GM21528 (cell line): ENCODE measurements around the gene ARHGEF33.

ENCODE experiments used
- ATAC-seq: cut with Tn5 transposase; IDR thresholded peaks from one replicate; pipeline ENCODE4 v1.9.1; 2021; ENCODE audit warnings: mild to moderate bottlenecking, moderate library complexity; ENCODE audit not compliant: unreplicated experiment, low FRiP score

Gene ARHGEF33

DNA sequence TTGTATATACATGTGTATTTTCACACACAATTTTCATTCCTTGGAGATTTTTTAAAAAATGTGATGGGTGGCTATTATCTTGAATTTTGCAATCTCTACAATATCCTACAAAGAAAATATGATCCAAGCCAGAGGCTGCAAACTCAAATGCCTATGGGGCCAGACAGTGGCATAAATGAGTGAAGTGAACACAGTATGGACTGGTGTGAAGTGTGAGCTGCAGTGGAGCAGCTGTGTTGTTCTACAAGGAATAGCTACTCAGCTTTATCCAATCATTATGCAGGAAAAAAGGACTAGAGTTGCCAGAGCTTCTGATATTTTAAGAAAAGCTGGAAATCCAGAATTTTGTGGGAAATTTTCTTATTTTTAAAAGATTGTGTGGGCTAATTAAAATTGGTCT is 62.1 kb downstream of the ARHGEF33 start:
- ATAC-seq, result no peak

- ATAC-seq, result no peak
These were observed 68.3 kb downstream of the ARHGEF33 start for GRCh38 chr2:38957972-38958371.

- no peak for ATAC-seq
These were observed 69.8 kb downstream of the ARHGEF33 start for GRCh38 chr2:38959466-38959865.

GRCh38 chr2:38959938-38960608 is 70.4 kb downstream of the ARHGEF33 start:
- no peak for ATAC-seq

- ATAC-seq, result no peak
These were observed 71.1 kb downstream of the ARHGEF33 start for GRCh38 chr2:38960609-38961320.

- no peak for ATAC-seq
These were observed 76.3 kb downstream of the ARHGEF33 start for GRCh38 chr2:38966006-38966405.

- ATAC-seq, result no peak
These were observed 77.0 kb downstream of the ARHGEF33 start for GRCh38 chr2:38966678-38967077.

DNA sequence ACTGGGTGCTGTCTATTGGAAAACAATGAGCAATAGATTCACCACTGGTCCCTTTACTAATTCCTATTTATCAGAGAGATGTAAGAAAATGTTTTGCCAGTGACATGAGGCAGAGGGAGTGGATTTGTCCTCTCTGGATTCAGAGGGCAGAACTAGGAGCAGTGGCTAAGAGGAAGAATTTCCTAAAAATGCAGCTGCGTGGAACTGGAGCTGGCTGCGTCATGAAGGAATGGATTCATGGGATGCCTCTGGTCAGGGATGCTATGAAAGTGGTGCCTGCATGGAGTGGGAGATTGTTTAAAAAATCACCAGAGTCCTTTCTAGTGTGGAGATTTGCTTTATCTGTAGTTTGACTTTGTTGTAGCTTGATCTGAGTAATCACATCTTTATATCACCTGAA is 78.3 kb downstream of the ARHGEF33 start:
- ATAC-seq, result no peak

DNA sequence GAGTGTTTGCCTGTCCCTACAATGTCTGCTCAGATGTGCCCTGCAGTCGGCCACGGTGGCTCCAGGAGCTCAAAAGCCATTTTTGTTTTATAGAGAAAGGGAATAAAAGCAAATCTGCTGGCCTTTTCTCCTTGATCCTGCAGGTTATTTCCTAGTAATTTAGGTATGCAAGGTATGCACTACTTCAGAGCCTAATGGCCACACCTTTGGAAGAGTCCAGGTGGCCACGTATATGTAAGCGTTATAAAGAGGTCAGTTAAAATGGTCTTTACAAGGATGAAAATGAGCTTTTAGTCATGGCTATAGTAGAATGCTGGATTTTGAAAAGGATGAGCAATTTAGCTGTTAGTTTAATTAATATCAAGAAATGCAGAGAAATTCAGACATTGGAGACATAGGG is 81.7 kb downstream of the ARHGEF33 start:
- no peak for ATAC-seq

GRCh38 chr2:38973266-38973665 is 83.6 kb downstream of the ARHGEF33 start:
- ATAC-seq, result no peak

DNA sequence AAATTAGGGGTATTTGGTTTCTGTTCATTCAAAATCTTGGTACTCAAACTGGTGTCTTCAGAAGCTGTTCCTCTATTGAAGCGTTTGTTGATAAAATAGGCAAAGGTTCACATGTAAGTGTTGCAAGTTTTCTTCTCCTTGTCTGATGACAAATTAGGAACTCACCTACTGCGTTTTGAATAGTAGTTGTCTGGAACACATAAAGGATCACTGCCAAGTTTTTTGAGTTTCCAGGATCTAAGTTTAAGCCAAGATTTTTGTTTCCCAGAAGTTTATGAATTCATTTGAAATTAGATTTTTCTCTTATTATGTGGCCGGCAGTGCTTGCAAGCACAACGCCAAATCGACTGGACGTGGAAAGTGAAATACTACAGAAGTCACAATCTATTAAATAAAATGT is 85.4 kb downstream of the ARHGEF33 start:
- ATAC-seq, result no peak

GRCh38 chr2:38977047-38977446 is 87.4 kb downstream of the ARHGEF33 start:
- ATAC-seq, result no peak

GRCh38 chr2:38978296-38978903 is 88.7 kb downstream of the ARHGEF33 start:
- no peak for ATAC-seq

DNA sequence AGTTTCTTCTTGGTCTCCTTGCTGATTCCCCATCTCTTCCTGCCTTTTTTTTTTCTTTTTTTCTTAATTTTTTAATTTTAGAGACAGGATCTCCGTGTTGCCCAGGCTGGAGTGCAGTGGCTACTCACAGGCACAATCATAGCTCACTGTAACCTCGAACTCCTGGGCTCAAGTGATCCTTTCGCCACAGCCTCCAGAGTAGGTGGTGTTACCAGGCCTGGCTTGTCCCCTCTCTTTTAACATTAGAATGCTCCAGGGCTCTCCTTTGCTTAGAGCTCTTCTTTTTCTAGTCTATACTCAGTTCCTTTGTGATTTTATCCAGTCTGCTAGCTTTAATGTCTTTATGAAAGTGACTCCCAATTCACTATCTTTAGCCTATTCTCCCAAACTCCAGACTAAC is 89.2 kb downstream of the ARHGEF33 start:
- ATAC-seq, result no peak

GRCh38 chr2:38981003-38981669 is 91.5 kb downstream of the ARHGEF33 start:
- no peak for ATAC-seq

DNA sequence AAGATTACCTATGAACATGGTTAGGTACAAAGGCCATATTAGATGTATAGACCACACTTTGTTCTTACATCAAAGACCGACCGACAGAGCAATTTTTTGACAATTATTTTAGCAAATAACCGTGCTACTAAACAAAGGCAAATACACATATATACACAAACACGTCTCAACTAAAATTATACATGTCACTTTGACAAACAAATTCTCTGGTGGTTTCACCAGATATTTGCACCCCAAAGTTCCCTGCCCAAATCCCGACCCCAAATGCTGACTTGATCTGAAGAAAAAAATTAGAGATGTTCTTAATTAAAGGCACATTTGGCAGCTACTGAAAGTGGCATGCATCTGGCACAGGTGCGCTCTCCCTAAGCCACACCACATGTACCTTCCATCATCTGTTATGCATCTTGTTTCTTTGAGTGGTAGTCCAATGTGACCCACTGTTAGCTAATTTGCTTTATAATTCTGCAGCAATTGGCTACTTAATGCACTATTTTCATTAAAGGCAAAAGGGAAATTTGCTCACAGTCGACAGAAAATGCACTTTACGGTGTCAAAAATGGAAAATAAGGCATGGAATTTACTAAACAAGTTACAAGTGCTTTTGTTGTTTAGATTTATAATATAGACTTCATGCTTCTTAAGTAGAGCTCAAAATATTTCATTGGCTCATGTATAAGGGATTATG is 92.1 kb downstream of the ARHGEF33 start:
- no peak for ATAC-seq

- ATAC-seq, result no peak
These were observed 92.8 kb downstream of the ARHGEF33 start for GRCh38 chr2:38982498-38982897.

DNA sequence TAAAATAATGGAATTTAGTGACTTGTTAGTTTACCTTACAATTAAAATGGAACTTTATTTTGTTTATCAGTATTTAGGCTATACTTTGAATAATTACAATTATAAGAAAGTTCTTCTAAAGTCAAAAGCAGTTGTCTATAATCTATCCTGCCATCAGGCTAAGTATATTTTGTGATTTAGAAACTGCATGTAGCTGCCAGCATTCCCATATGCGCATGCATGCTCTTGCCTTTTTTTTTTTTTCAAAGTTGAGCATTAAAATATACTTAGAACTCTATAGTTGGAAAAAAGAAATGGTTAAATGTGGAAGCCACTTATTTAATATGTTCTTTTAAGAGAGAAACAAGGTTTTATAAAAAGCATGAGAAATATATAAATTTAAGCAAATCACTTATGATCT is 99.0 kb downstream of the ARHGEF33 start:
- ATAC-seq, result no peak

GRCh38 chr2:38991899-38992298 is 102.2 kb downstream of the ARHGEF33 start:
- no peak for ATAC-seq

GRCh38 chr2:38997781-38998180 is 108.1 kb downstream of the ARHGEF33 start:
- no peak for ATAC-seq

DNA sequence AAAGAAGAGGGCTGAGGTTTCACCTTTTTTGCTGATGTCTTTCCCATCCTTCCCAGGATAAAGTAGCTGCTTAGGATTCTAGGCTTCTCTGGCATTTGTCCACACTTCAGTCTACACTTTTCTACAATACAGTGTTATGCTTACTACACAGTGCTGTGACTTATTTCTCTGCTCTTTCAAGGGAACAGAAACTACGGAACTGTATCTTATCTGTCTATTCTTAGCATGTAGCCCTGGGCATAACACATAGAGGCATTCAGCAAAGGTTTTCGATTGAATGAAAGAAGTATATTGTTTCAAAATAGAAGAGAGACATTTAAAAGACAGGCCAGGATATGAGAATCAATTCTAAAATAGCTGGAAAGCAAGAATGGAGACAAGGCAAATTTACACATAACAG is 110.9 kb downstream of the ARHGEF33 start:
- no peak for ATAC-seq
